SK-N-SH treated with all-trans-retinoic acid at 6 μM for 48 hours (cell line): ENCODE results near the gene DMRTB1.

Experiments
- ARNTL ChIP-seq: fragments of 450-650 bp; formaldehyde crosslinking; IDR thresholded peaks from 2 replicates; pipeline ENCODE4 v1.5.0; 2020; ENCODE audit warnings: low read depth, mild to moderate bottlenecking, moderate library complexity, borderline replicate concordance
- CSDC2 ChIP-seq: fragments of 250-450 bp; sonication (Bioruptor Pico); IDR thresholded peaks from 2 replicates; pipeline ENCODE4 v1.5.0; 2020; ENCODE audit warnings: mild to moderate bottlenecking, moderate library complexity
- CSRNP3 ChIP-seq: fragments of 250-450 bp; sonication (Bioruptor Pico); IDR thresholded peaks from 2 replicates; pipeline ENCODE4 v1.5.1; 2021; ENCODE audit warnings: mild to moderate bottlenecking, moderate library complexity
- GLIS3 ChIP-seq: fragments of 250-450 bp; sonication (Bioruptor Pico); IDR thresholded peaks from 2 replicates; pipeline ENCODE4 v1.5.0; 2020; ENCODE audit warnings: mild to moderate bottlenecking, moderate library complexity
- POU6F1 ChIP-seq: fragments of 250-450 bp; sonication (Bioruptor Pico); IDR thresholded peaks from 2 replicates; pipeline ENCODE4 v1.8.0; 2021; ENCODE audit warnings: low read depth, mild to moderate bottlenecking, moderate library complexity, borderline replicate concordance
- TCF4 ChIP-seq: fragments of 250-450 bp; sonication (Bioruptor Pico); IDR thresholded peaks from 2 replicates; pipeline ENCODE4 v1.8.0; 2021; ENCODE audit warnings: mild to moderate bottlenecking, moderate library complexity, borderline replicate concordance
- TSHZ2 ChIP-seq: fragments of 250-450 bp; sonication (Bioruptor Pico); IDR thresholded peaks from 2 replicates; pipeline ENCODE4 v1.5.0; 2020; ENCODE audit warnings: mild to moderate bottlenecking, moderate library complexity
- ZFP30 ChIP-seq: fragments of 450-650 bp; formaldehyde crosslinking; IDR thresholded peaks from 2 replicates; pipeline ENCODE4 v1.5.0; 2022; ENCODE audit warnings: mild to moderate bottlenecking, moderate library complexity
- ZNF565 ChIP-seq: fragments of 450-650 bp; formaldehyde crosslinking; conservative IDR thresholded peaks from 2 replicates; pipeline ENCODE4 v1.5.0; 2020; ENCODE audit warnings: low read depth, mild to moderate bottlenecking, moderate library complexity
- ZNF70 ChIP-seq: fragments of 450-650 bp; formaldehyde crosslinking; IDR thresholded peaks from 2 replicates; pipeline ENCODE4 v1.5.0; 2020; ENCODE audit warnings: mild to moderate bottlenecking, moderate library complexity
- TF ChIP-seq, protein P1 (sequence below): fragments of 250-450 bp; sonication (Bioruptor Pico); IDR thresholded peaks from 2 replicates; pipeline ENCODE4 v1.8.0; 2020; ENCODE audit warnings: mild to moderate bottlenecking, moderate library complexity, borderline replicate concordance

DNA sequence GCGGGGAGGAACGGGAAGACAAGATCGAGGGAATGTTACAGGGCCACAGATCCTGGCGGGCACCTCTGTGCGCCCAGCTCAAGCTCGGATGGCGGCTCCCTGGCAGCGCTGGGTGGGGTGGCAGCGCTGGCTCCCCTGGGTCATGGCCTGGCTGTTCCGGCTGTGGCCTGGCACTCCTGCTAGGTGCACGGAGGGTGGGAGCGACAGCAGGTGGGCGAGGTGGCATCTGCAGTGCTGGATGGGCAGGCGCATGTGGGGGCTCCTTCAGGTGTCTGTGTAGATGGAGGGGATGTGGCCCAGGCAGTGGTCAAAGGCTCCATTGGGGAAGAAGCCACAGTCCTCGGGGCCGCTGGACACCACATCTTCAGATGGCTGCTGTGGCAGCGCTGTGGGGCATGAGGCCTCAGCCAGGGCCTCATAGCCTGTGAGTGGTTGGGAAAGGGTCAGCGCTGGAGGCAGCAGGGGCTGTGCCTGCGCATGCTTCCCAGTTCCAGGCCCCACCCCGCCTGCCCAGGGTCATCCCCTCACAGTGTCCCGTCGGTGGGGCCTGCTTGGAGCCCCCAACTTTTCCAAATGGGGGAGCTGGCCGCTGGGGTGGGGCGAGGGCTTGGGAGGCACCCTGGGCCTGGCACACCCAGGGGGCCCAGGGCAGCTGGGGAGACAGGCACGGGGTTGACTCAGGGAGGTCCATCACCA, 47.3 kb downstream of the DMRTB1 start:
- TF ChIP-seq TSHZ2 (CRISPR knock-in tag) (no peak), CSDC2 (no peak), GLIS3 (no peak), ZFP30 (CRISPR knock-in tag) (no peak), TCF4 (no peak), ZNF565 (CRISPR knock-in tag) (no peak), ZNF70 (no peak), POU6F1 (no peak), ARNTL (no peak), CSRNP3 (CRISPR knock-in tag) (no peak)
- TF ChIP-seq, protein P1, sequence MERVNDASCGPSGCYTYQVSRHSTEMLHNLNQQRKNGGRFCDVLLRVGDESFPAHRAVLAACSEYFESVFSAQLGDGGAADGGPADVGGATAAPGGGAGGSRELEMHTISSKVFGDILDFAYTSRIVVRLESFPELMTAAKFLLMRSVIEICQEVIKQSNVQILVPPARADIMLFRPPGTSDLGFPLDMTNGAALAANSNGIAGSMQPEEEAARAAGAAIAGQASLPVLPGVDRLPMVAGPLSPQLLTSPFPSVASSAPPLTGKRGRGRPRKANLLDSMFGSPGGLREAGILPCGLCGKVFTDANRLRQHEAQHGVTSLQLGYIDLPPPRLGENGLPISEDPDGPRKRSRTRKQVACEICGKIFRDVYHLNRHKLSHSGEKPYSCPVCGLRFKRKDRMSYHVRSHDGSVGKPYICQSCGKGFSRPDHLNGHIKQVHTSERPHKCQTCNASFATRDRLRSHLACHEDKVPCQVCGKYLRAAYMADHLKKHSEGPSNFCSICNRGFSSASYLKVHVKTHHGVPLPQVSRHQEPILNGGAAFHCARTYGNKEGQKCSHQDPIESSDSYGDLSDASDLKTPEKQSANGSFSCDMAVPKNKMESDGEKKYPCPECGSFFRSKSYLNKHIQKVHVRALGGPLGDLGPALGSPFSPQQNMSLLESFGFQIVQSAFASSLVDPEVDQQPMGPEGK (CRISPR knock-in tag) = no peak
